HG02642 (cell line): ENCODE data around the gene SPTY2D1.
"Not testable (repeated sequence)": the region's sequence is repeated elsewhere in the genome, so short reads cannot be mapped to it uniquely, and the experiment has no call there.

Experiments
- ATAC-seq: cut with Tn5 transposase; IDR thresholded peaks from one replicate; pipeline ENCODE4 v1.9.1; 2021; ENCODE audit warnings: mild to moderate bottlenecking; ENCODE audit not compliant: unreplicated experiment, poor library complexity

SPTY2D1 gene

GRCh38 chr11:18623707-18624106 lies 10.4 kb downstream of the SPTY2D1 start:
- ATAC-seq = no peak

- ATAC-seq = no peak
Observed at GRCh38 chr11:18618342-18619025, 15.7 kb downstream of the SPTY2D1 start.

DNA sequence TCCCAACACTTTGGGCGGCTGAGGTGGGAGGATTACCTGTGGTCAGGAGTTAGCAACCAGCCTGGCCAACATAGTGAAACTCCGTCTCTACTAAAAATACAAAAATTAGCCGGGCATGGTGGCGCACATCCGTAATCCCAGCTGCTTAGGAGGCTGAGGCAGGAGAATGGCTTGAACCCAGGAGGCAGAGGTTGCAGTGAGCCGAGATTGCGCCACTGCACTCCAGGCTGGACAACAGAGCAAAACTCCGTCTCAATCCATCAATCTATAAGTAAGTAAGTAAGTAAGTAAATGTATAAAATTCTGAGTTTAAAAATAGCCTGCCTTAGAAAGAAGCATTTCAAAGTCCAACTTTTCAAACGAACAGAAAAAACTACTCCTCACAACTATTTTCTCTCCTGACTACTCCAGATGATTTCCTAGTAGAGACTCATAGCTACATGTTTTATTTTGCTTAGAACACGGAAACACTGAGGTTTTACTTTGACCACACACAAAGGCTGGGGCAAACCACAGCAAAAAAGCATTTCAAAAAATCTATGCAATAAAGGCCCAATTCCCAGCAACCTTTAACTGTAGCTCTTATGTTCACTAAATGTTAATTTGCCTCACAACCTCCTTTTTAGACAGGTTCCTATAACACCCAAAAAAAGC lies 16.3 kb downstream of the SPTY2D1 start:
- ATAC-seq = no peak

DNA sequence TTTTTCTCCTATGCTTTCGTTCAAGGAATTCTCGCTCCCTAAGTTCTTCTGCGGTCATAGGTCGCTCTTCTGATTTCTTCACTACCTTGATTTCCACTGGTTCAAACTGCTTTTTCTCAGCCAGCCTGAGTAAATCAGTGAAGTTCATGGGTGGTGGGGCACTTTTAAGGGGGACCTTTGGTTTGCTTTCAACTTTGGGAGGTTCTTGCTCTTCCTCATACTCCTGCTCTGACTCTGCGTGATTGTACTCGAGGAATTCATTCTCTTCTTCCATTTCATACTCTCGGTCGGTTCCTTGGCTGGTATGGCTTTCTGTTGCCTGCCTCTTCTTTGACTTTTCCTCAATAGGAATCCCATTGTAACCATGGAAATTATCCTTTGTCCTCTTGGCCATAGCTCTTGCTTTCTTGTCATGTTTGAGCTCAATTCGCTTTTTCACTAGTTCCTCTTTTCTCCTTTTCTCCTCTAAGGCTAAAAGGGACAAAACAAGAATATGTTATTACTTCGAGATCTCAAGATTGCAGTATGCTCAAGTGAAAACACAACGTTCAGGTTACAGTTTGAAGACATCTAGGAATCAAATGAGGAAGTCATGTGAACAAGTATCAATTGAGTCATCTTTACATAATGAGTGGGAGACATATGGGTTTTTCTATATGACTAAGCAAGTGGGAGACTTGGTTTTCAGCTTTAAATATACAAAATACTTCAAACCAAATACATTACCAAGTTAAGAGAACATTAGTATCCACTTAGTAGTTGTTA lies 18.3 kb downstream of the SPTY2D1 start:
- ATAC-seq = peak; percentile 81

DNA sequence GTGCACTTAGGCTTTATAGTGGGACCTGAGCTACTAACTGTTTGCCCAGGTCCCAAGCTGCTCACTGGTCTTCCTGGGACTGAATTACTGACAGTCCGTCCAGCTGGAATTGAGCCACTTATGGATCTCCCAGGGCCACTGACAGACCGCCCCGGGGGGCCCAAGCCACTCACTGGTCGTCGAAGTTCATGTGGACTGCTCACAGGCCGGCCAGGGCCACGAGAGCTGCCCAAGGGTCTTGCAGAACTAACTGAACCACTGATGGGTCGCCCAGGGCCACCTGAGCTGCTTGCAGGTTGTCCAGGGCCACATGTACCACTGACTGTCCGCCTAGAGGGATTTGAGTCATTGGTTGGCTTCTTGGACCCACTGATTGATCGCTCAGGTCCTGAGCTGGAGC lies 19.5 kb downstream of the SPTY2D1 start:
- ATAC-seq = no peak

DNA sequence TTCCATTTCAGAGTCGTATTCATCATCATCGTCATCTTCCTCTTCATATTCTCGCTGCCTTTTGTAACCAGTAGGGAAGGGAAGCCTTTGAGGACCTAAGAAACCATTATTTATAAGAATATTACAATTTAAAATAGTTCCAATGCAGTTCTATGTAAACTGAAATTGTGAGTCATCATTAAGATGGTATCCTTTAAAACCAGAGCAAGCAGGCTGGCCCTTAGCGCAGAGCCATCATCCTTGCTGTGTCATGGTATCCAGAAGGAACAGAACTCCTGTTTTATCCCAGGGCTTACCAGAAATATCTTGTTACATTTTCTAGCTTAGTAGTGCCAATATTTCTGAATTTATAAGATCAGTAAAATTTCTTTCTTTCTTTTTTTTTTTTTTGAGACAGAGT lies 21.7 kb downstream of the SPTY2D1 start:
- no peak for ATAC-seq

GRCh38 chr11:18611196-18611595 lies 22.9 kb downstream of the SPTY2D1 start:
- no peak for ATAC-seq

GRCh38 chr11:18608376-18608775 lies 25.8 kb downstream of the SPTY2D1 start:
- no peak for ATAC-seq

- ATAC-seq = no peak
Observed at GRCh38 chr11:18600915-18601569, 33.1 kb downstream of the SPTY2D1 start.

DNA sequence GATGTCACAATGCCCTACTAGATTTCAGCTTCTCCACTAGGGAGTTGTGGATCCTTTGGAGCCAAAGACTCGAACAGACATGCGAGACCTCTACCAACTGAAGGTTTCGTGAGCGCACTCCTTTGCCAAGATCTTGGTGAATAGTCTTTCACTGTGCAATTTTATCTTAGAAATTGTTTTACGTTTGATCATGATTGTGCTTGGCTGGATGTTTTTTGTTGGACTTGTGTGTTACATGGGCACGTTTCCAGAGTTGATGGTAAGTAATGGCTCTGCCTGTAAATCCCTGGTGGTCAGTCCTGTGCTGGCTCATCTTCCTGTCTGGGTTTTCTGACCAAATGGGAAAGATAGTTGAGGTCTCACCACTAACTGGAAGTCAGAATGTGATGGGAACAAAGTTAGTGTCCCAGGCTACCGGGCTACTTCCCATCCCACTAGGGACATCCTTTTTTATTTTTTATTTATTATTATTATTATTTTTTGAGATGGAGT lies 34.4 kb downstream of the SPTY2D1 start, which contains the start of gene MISFA:
Gene MISFA (plus strand): TSS at position 51 of the 492 bp plus-strand sequence. CDS start 140 bp downstream, at position 191.
- ATAC-seq = no peak

DNA sequence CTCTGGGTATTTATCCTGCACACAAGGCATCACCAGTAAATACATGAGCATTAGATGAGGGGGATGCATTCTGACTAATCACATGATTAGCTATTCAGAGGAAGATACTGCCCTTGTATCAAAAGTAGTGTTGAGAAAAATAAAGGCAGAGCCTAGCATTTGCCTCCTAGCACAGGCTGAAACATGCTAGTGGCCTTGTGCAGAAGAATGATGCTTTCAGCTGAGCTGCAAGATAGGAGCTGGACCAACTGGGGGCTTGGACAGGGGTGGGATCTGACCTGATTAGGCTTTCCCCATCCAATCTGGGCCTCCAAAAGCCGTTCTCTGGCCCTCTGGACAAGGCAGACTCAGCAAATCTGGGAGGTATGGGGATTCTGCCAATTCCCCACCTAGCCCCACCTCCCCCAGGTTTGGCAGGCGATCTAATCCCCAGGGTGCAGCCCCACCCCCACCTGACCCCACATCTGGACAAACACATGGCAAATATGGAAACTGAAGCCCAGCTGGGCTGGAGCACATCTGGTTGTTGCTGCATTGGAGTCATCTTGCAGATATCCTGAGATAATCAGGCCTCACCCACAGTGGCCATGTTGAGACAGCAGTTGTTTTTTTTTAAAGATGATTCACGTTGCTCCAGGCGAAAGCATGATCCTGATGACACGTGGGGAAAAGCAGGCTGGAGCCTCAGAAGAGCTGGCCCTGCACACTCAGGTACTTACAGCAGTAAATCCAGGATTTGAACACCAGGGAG lies 39.0 kb downstream of the SPTY2D1 start:
- ATAC-seq = no peak

GRCh38 chr11:18594088-18594487 lies 40.1 kb downstream of the SPTY2D1 start:
- not testable (repeated sequence) for ATAC-seq

DNA sequence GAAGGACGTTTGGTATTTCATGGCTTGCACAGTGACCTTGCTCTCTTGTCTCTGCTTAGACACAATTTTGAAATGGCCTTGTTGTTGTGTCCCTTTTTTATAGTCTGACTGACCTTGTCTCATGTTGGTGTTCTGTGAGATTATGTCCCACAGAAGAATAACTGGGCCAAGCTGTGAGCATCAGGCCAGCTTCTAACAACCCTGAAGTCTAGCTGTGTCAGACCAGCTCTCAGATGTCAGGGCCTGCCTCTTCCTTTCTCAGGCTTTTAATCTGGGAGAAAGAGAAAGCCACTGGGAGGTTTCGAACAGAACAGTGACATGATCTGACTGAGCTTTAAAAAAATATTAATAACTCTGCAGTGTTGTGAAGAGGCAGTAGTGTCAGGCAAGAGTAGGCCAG lies 43.6 kb downstream of the SPTY2D1 start:
- ATAC-seq = no peak

DNA sequence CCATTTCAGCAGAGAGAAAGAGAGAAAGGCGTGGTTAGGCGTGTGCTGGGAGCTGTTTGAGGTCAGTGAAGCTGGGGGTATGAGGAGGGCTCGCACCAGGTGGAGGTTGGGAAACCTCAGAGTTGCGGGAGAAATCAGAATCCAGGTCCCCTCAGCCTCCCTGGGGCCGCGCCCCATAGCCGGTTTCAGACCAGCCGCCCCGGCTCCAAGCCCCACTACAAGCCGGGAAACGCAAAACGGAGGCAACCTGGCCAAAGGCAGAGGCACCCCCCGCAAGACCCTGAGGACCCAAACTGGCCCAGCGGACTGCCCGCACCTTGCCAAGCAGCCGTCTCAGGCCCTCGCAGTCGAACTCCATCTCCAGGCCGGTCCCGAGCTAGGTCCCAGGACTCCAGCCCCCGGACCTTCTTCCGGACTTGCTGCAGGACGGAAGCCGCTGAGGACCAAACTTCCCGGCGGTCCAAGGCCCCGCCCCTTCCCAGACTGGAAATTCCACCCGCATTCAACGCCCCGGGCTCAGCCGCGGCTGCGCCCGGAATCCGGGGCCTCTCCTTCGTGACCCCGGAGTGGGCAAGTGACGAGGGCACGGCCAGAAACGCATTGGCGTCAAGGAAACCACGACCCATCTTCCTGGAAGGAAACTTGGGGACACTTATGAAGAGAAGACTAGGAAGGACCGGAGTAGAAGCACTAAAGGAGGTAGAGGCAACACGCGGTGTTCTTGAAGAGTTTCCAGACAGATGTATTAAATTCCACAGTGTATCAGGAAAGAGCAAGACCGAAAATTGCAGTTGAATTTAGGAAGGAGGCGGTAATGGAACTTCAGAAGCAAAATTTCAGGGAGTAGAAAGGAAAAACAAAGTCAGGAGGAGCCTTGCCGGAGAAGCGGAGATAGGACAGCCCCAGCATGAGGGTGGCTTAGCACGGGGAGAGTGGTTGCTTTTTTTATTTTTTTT lies 45.6 kb downstream of the SPTY2D1 start, which contains the start of gene UEVLD:
Gene UEVLD (minus strand): TSS at position 438 of the 956 bp plus-strand sequence. CDS start 80 bp downstream, at position 358.
- peak; percentile 80 for ATAC-seq

GRCh38 chr11:18581825-18582224 lies 52.3 kb downstream of the SPTY2D1 start:
- ATAC-seq = no peak

DNA sequence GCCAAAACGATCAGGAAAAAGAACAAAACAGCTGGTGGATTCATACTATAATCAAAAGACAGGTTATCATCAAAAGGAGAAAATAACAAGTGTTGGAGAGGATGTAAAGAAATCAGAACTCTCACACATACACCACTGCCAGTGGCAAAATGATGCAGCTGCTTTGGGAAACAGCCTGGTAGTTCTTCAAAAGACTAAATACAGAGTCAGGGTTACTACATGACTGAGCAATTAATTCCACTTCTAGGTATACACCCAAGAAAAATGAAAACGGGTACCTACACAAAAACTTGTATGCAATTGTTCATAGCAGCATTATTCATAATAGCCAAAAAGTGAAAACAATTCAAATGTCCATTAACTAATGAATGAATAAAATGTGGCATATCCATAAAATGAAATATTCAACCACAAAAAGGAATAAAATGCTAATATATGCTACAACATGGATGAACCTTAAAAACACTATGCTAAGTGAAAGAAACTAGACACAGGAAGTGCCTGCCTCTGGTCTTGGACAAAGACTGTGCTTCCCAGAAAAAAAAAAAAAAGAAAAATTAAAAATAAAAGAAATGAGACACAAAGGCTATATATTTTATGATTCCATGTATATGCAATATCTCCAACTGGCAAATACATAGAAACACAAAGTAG lies 53.9 kb downstream of the SPTY2D1 start:
- no peak for ATAC-seq

- ATAC-seq = peak; percentile 61
Observed at GRCh38 chr11:18578975-18579598, 55.1 kb downstream of the SPTY2D1 start.

- no peak for ATAC-seq
Observed at GRCh38 chr11:18575361-18575760, 58.8 kb downstream of the SPTY2D1 start.
